ENCODE measurements around the gene OR7A5. TPM values are rescaled to one million over a fixed set of nuclear protein-coding genes. Genes with fewer than 3 reads are reported as not detected.

Gene OR7A5
- total RNA-seq, 1 experiment from 2014 or later = not detected

GRCh38 chr19:14848822-14849221, 13.8 kb upstream of the OR7A5 start, which contains the start of gene OR7A10:
TSS of gene OR7A10 (minus strand) at chr19:14848922. CDS start at chr19:14841877, 7,045 bp downstream.
- Mint-ChIP-seq H3K4me1 (no peaks in the 10 kb centered on the region), H3K27me3 (ENCODE audit: low read depth) (peaks cover 18% of the 10 kb centered on the region), H3K36me3 (no peaks in the 10 kb centered on the region), H3K9me3 (peaks cover 9% of the 10 kb centered on the region), H3K4me3 (no peak within 1 kb of the TSS), H3K27ac (no peak within 1 kb of the TSS)
- TF ChIP-seq JUN (CRISPR knock-in tag; IDR thresholded peaks at IDR 0.05) = no peak
- no peak for TF ChIP-seq RORB (CRISPR knock-in tag; IDR thresholded peaks at IDR 0.05)
- TF ChIP-seq RELA (CRISPR knock-in tag; IDR thresholded peaks at IDR 0.05; ENCODE audit: borderline replicate concordance) = no peak
- TF ChIP-seq TEAD4 (CRISPR knock-in tag; IDR thresholded peaks at IDR 0.05) = no peak
- no peak for TF ChIP-seq AFF4 (CRISPR knock-in tag; IDR thresholded peaks at IDR 0.05; ENCODE audit: borderline replicate concordance)
- TF ChIP-seq ZNF425 (CRISPR knock-in tag; conservative IDR thresholded peaks at IDR 0.05) = no peak
- no peak for TF ChIP-seq ETV6 (CRISPR knock-in tag; IDR thresholded peaks at IDR 0.05)
- TF ChIP-seq NR2C2 (CRISPR knock-in tag; IDR thresholded peaks at IDR 0.05) = no peak
- no peak for TF ChIP-seq KAT7 (CRISPR knock-in tag; IDR thresholded peaks at IDR 0.05; ENCODE audit: borderline replicate concordance)
- TF ChIP-seq ZBTB43 (CRISPR knock-in tag; IDR thresholded peaks at IDR 0.05) = no peak
- no peak for TF ChIP-seq FOXK1 (CRISPR knock-in tag; IDR thresholded peaks at IDR 0.05)
- TF ChIP-seq SOX15 (CRISPR knock-in tag; IDR thresholded peaks at IDR 0.05) = no peak
- TF ChIP-seq GRHL2 (CRISPR knock-in tag; IDR thresholded peaks at IDR 0.05; ENCODE audit: insufficient replicate concordance, severe bottlenecking) = no peak
- no peak for TF ChIP-seq ZNF416 (CRISPR knock-in tag; IDR thresholded peaks at IDR 0.05)
- TF ChIP-seq GABPB1 (CRISPR knock-in tag; IDR thresholded peaks at IDR 0.05) = no peak
- no peak for TF ChIP-seq TEAD1 (CRISPR knock-in tag; IDR thresholded peaks at IDR 0.05)
- TF ChIP-seq E2F1 (CRISPR knock-in tag; IDR thresholded peaks at IDR 0.05) = no peak
- no peak for TF ChIP-seq NFE2L1 (CRISPR knock-in tag; IDR thresholded peaks at IDR 0.05)
- POLR2A ChIA-PET = no interaction called here
- CTCF ChIA-PET = no interaction called here
- DNase-seq (ENCODE audit: low spot score) = no peak
- no peak for ATAC-seq

- H3K27me3 Mint-ChIP-seq (ENCODE audit: low read depth) = peaks cover 20% of the 10 kb centered on the region
- CTCF ChIA-PET = no interaction called here
- POLR2A ChIA-PET = no interaction called here
- no peaks in the 10 kb centered on the region for H3K4me1 Mint-ChIP-seq
- peaks cover 19% of the 10 kb centered on the region for H3K9me3 Mint-ChIP-seq
- no peaks in the 10 kb centered on the region for H3K36me3 Mint-ChIP-seq
- H3K27ac Mint-ChIP-seq = no peak overlapping the region
- DNase-seq (ENCODE audit: low spot score) (no peak), ATAC-seq (no peak)
- no peak overlapping the region for H3K4me3 Mint-ChIP-seq
- no peak for TF ChIP-seq PRRX2 (CRISPR knock-in tag; IDR thresholded peaks at IDR 0.05)
- no peak for TF ChIP-seq NFATC4 (CRISPR knock-in tag; IDR thresholded peaks at IDR 0.05)
- TF ChIP-seq ZNF396 (CRISPR knock-in tag; IDR thresholded peaks at IDR 0.05; ENCODE audit: borderline replicate concordance) = no peak
- no peak for TF ChIP-seq ELF4 (CRISPR knock-in tag; IDR thresholded peaks at IDR 0.05; ENCODE audit: low read depth)
- no peak for TF ChIP-seq MXD4 (CRISPR knock-in tag; IDR thresholded peaks at IDR 0.05; ENCODE audit: borderline replicate concordance)
- no peak for TF ChIP-seq ZNF281 (CRISPR knock-in tag; IDR thresholded peaks at IDR 0.05)
- TF ChIP-seq SP1 (CRISPR knock-in tag; conservative IDR thresholded peaks at IDR 0.05) = no peak
- TF ChIP-seq FOXP4 (CRISPR knock-in tag; IDR thresholded peaks at IDR 0.05) = no peak
Observed at GRCh38 chr19:14843578-14843977, 8.6 kb upstream of the OR7A5 start.

Data from WTC11 (cell line).